CD4-positive, alpha-beta T cell (primary cell): Measurements from ENCODE around the gene UBE2I. TPM values are rescaled to one million over a fixed set of nuclear protein-coding genes. Genes with fewer than 3 reads are reported as not detected.

Source experiments
- ATAC-seq: fragments of 200-7000 bp; cut with Tn5 transposase; one replicate; pipeline ENCODE4 v1.10.0; 2022; ENCODE audit warnings: mild to moderate bottlenecking; ENCODE audit not compliant: poor library complexity
- CTCF ChIA-PET: fragments of 350-600 bp; sonication (Branson Sonifier 250); formaldehyde crosslinking; loops from one replicate; lab custom pipeline; 2021; ENCODE audit warnings: antibody characterized with exemption, inconsistent platforms; lab: Charles Lee
- POLR2A ChIA-PET: fragments of 350-600 bp; sonication (Branson Sonifier 250); formaldehyde crosslinking; loops from one replicate; lab custom pipeline; 2021; ENCODE audit warnings: antibody characterized with exemption, inconsistent platforms; lab: Charles Lee
- DNase-seq, 14 experiments: peaks; one replicate each; pipeline ENCODE4 v3.0.0-alpha.2; 2013 to 2020; ENCODE audit warnings: mixed read lengths in 2 of 14
- H3K27ac ChIP-seq, 2 donors: one replicate each; pipeline versions ENCODE4 v1.5.1 to v1.7.0; 2013; ENCODE audit warnings: low read length in 2 of 2, low read depth in 1 of 2, mild to moderate bottlenecking in 1 of 2
- H3K27me3 ChIP-seq, 2 experiments: 1 replicate in 1 of 2; 2 replicates in 1 of 2; pipeline versions ENCODE4 v1.6.1 to v1.7.0; 2013; ENCODE audit warnings: low read length in 2 of 2, control low read depth in 1 of 2, mild to moderate bottlenecking in 1 of 2, moderate library complexity in 1 of 2; ENCODE audit not compliant: insufficient read depth in 2 of 2, control insufficient read depth in 1 of 2
- H3K36me3 ChIP-seq: one replicate; pipeline ENCODE4 v1.6.1; 2013; ENCODE audit warnings: low read length, control low read depth; ENCODE audit not compliant: insufficient read depth
- H3K4me1 ChIP-seq: one replicate; pipeline ENCODE4 v1.6.1; 2013; ENCODE audit warnings: low read length, control low read depth; ENCODE audit not compliant: insufficient read depth
- H3K4me3 ChIP-seq: one replicate; pipeline ENCODE4 v1.5.1; 2013; ENCODE audit warnings: mild to moderate bottlenecking, low read length, moderate library complexity
- H3K9me3 ChIP-seq, 2 experiments: 1 replicate in 1 of 2; 2 replicates in 1 of 2; pipeline versions ENCODE4 v1.6.1 to v1.7.0; 2013; ENCODE audit warnings: low read length in 2 of 2, mild to moderate bottlenecking in 2 of 2, control low read depth in 1 of 2, moderate library complexity in 1 of 2; ENCODE audit not compliant: control insufficient read depth in 1 of 2, insufficient read depth in 1 of 2
- H3K27ac Mint-ChIP-seq: one replicate; pipeline ENCODE4 v1.8.0; 2020; ENCODE audit warnings: mixed read lengths
- H3K27me3 Mint-ChIP-seq: one replicate; pipeline ENCODE4 v1.8.0; 2021; ENCODE audit warnings: mixed read lengths
- H3K36me3 Mint-ChIP-seq: one replicate; pipeline ENCODE4 v1.8.0; 2021; ENCODE audit warnings: low read depth, mixed read lengths
- H3K4me1 Mint-ChIP-seq: one replicate; pipeline ENCODE4 v1.8.0; 2021; ENCODE audit warnings: low read depth, mixed read lengths
- H3K4me3 Mint-ChIP-seq: one replicate; pipeline ENCODE4 v1.8.0; 2020; ENCODE audit warnings: mild to moderate bottlenecking, mixed read lengths
- H3K9me3 Mint-ChIP-seq: one replicate; pipeline ENCODE4 v1.8.0; 2020; ENCODE audit warnings: mixed read lengths
- intact Hi-C, 2 experiments: fragments of 100-400 bp; cut with DNase I in 1 of 2; cut with micrococcal nuclease in 1 of 2; formaldehyde crosslinking; loops; one replicate each; pipeline versions ENCODE4 v1.15.1 to v1.9.0; 2023 to 2025; cut with DNase I, micrococcal nuclease
- total RNA-seq, 174 experiments: library from RNA in 2 of 174; stranded (reverse) in 2 of 174; gene quantifications; one replicate each; pipeline ENCODE4 v1.2.3 and lab custom pipeline; 2021 to 2026
- TF ChIP-seq, protein P1 (sequence below): fragments of 200-600 bp; IDR thresholded peaks from one replicate; pipeline ENCODE4 v1.8.0; 2022; ENCODE audit warnings: antibody characterized with exemption, mild to moderate bottlenecking

UBE2I gene
- total RNA-seq, 2 experiments from 2014 or later = 247 to 252 TPM

DNA sequence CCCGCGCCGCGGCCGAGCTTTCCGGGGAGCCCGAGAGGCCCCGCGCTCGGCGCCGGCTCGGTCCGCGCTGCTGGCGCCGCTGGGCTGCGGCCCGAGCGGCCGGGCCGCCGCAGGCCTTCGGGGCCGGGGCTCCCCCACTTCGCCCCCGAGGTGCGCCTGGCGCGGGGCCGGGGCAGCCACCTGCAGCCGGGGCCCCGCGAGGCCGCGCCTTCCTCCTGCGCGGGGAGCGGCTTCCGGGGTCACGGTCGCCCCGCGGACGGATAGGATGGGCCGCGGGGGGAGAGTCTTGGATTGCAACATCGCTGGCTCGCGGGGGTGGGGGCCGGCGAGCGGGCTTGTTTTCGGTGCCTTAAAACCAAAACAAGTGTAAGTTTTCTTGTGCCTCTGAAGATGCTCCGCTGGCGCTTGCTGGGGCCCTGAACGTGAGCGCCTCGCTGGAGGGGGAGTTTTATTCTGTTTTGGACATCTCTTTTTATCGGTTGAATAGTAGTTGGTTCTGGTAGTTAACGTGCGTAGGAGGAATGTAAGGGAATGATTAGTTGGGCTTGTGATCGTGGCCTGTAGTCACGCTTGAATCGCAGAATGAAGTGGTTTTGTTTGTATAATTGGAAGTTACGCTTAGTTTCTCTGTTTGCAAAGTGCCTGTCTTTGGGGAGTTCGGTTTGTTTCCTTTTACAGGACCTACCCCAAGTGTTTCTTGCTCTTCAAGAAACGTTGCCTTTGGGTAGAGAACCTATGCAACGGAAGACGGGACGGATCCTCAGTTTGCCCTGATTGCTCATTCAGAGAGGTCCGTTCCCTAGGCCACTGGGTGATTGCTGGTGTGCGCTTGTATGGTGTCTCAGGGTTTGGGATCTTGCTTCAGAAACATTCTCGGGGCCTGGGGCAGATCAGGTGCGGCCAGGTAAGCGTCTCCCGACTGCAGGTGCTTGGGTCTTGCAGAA lies 724 bp downstream of the UBE2I start:
- DNase-seq = peak in 12 of 14 experiments; percentile 37 to 81 (median 56)

DNA sequence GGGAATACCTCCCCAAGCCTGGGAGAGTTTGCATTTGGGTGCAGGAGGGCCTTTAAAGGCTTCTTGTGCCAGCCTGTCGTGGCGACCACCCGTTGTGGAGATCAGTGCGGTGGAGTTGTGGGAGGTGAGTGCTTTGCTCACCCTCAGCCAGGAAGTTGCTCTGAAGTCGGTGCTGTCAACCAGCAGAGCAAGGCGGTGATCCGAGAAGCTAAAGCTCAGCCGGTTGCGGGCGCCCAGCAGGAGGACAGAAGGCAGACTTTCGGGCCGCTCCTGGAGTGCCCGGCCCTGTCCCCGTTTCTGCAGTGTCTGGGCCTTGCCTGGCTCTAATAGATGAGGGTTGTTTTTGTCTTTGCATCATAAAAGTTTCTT lies 1.4 kb downstream of the UBE2I start:
- Mint-ChIP-seq H3K27me3 (no peaks in the 10 kb centered on the region), H3K4me3 (peak overlapping the region; percentile 94), H3K36me3 (peaks cover 38% of the 10 kb centered on the region), H3K27ac (peak overlapping the region; percentile 90), H3K9me3 (no peaks in the 10 kb centered on the region), H3K4me1 (peaks cover 34% of the 10 kb centered on the region)
- no peaks in the 10 kb centered on the region for H3K27me3 ChIP-seq
- CTCF ChIA-PET = no interaction called here
- H3K4me1 ChIP-seq = peaks cover 63% of the 10 kb centered on the region
- POLR2A ChIA-PET = interaction anchor here (0.6 to 1.5 kb wide), 2 partner anchors 10 to 32 kb away, joined by 3 to 6 read pairs; no protein-coding TSS in a partner anchor
- peak in 9 of 14 experiments; percentile 15 to 55 (median 38) for DNase-seq
- peaks cover 35% of the 10 kb centered on the region for H3K36me3 ChIP-seq
- intact Hi-C loops = loop anchor here in 1 of 2 experiments (2.0 kb wide), 1 partner anchor 32 kb away; no protein-coding TSS in a partner anchor
- no peaks in the 10 kb centered on the region for H3K9me3 ChIP-seq
- peak overlapping the region; percentile 19 to 60 for H3K27ac ChIP-seq
- TF ChIP-seq, protein P1, sequence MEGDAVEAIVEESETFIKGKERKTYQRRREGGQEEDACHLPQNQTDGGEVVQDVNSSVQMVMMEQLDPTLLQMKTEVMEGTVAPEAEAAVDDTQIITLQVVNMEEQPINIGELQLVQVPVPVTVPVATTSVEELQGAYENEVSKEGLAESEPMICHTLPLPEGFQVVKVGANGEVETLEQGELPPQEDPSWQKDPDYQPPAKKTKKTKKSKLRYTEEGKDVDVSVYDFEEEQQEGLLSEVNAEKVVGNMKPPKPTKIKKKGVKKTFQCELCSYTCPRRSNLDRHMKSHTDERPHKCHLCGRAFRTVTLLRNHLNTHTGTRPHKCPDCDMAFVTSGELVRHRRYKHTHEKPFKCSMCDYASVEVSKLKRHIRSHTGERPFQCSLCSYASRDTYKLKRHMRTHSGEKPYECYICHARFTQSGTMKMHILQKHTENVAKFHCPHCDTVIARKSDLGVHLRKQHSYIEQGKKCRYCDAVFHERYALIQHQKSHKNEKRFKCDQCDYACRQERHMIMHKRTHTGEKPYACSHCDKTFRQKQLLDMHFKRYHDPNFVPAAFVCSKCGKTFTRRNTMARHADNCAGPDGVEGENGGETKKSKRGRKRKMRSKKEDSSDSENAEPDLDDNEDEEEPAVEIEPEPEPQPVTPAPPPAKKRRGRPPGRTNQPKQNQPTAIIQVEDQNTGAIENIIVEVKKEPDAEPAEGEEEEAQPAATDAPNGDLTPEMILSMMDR = no peak
- H3K4me3 ChIP-seq = peak overlapping the region; percentile 89
- no peak for ATAC-seq

More for the DNA sequence above, 724 bp downstream of the UBE2I start:
- H3K36me3 ChIP-seq = peaks cover 29% of the 10 kb centered on the region
- Mint-ChIP-seq H3K4me3 (peak overlapping the region; percentile 94), H3K4me1 (peaks cover 34% of the 10 kb centered on the region), H3K27me3 (no peaks in the 10 kb centered on the region), H3K36me3 (peaks cover 34% of the 10 kb centered on the region), H3K27ac (peak overlapping the region; percentile 90), H3K9me3 (no peaks in the 10 kb centered on the region)
- intact Hi-C loops = loop anchor here (2.0 to 10.0 kb wide), 9 partner anchors 33 to 721 kb away; partner anchors contain the start of genes CLCN7 (in 1 of the 2), CRAMP1 (in 1 of the 2), GNPTG (in 1 of the 2) and IFT140 (in 1 of the 2)
- TF ChIP-seq, protein P1 = no peak
- ChIA-PET CTCF (no interaction called here), POLR2A (interaction anchor here (0.9 to 1.8 kb wide), 18 partner anchors 8 to 1602 kb away, joined by 3 to 24 read pairs (median 5); partner anchors contain the start of genes EME2, FAHD1, GNPTG and HAGH)
- peak overlapping the region; percentile 89 for H3K4me3 ChIP-seq
- no peaks in the 10 kb centered on the region for H3K9me3 ChIP-seq
- H3K27me3 ChIP-seq = no peaks in the 10 kb centered on the region
- peak; percentile 17 for ATAC-seq
- H3K4me1 ChIP-seq = peaks cover 69% of the 10 kb centered on the region
- H3K27ac ChIP-seq = peak overlapping the region; percentile 19 to 60

- ChIA-PET POLR2A (interaction anchor here (0.6 to 1.5 kb wide), 2 partner anchors 10 to 31 kb away, joined by 3 to 6 read pairs; no protein-coding TSS in a partner anchor), CTCF (no interaction called here)
- H3K36me3 Mint-ChIP-seq = peaks cover 43% of the 10 kb centered on the region
- H3K36me3 ChIP-seq = peaks cover 40% of the 10 kb centered on the region
- peaks cover 58% of the 10 kb centered on the region for H3K4me1 ChIP-seq
- H3K4me3 Mint-ChIP-seq = peak overlapping the region; percentile 94
- H3K9me3 ChIP-seq = no peaks in the 10 kb centered on the region
- peaks cover 31% of the 10 kb centered on the region for H3K4me1 Mint-ChIP-seq
- peak overlapping the region; percentile 90 for H3K27ac Mint-ChIP-seq
- TF ChIP-seq, protein P1 = no peak
- H3K4me3 ChIP-seq = peak overlapping the region; percentile 89
- no peak for ATAC-seq
- DNase-seq = peak in 1 of 14 experiments; percentile 41
- H3K27me3 ChIP-seq = no peaks in the 10 kb centered on the region
- intact Hi-C loops = loop anchor here in 1 of 2 experiments (2.0 kb wide), 1 partner anchor 32 kb away; no protein-coding TSS in a partner anchor
- H3K27ac ChIP-seq = no peak overlapping the region
- H3K27me3 Mint-ChIP-seq = no peaks in the 10 kb centered on the region
- H3K9me3 Mint-ChIP-seq = no peaks in the 10 kb centered on the region
Measured at GRCh38 chr16:1311212-1311737, 1.8 kb downstream of the UBE2I start.
